Measurements from ENCODE around the gene AOAH. TPM values are rescaled to one million over a fixed set of nuclear protein-coding genes. Genes with fewer than 3 reads are reported as not detected.
"Not testable (repeated sequence)": the region's sequence is repeated elsewhere in the genome, so short reads cannot be mapped to it uniquely, and the experiment has no call there.

Gene AOAH
- polyA plus RNA-seq, 1 donor, result 17.8 TPM

DNA sequence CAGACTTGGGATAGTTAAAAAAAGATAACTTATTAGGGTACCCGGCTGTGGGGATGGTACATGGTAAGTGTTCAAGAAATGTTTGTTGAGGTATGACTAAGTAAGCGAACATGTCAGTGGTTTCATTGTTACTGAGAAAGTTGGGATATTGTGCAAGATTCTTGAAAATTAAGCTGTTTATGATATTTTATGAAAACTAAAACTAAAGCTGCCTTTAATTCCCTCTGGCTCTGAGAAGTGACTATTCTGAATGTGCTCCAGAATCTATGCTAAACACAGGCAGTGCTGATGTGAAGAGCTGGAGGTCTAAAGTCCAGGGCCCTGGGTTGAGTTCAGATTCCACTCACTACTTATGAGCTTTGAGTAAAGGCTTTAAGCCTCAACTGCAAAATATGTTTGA lies 72.9 kb downstream of the AOAH start:
- Histone ChIP-seq H3K4me1 (ENCODE audit: control insufficient read depth, insufficient read depth, low read length) (no peaks in the 10 kb centered on the region), H3K9me3 (ENCODE audit: control insufficient read depth, low read depth, low read length) (no peaks in the 10 kb centered on the region), H3K27me3 (ENCODE audit: control insufficient read depth, insufficient read depth, low read length) (no peaks in the 10 kb centered on the region), H3K27ac (ENCODE audit: low read length) (peak overlapping the region; percentile 53), H3K36me3 (ENCODE audit: control insufficient read depth, insufficient read depth, low read length) (no peaks in the 10 kb centered on the region), H3K4me3 (ENCODE audit: low read length) (no peak overlapping the region)
- DNase-seq, result peak; percentile 43 to 76
- 40% methylated on average over 1 of the region's 2 CpGs for WGBS (ENCODE audit: insufficient coverage, low lambda C conversion rate)

DNA sequence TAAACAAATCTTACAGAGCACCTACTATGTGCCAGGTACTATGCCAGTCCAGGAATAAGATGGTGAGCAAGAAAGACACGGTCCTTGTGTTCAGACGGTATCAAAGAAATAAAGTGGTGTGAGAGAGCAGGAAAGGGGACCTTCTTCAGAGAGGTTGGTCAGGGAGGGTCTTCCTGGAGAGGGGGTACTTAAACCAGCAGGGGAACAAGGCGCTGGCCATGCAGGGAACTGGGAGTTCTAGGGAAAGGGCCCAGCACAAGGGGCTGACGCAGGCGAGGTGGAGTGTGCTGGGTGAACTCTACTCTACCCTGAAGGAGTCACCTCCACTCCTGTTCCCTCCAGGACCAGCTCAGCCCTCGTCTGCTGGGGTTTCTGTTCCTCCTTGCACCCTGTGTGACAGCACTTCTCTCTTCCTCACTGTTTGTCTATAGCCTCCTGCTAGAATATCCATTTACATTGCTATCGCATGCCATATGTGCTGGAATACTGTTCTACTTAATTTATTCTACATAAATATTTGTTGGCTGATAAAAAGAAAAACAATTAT lies 73.5 kb downstream of the AOAH start:
- no peak for DNase-seq
- H3K27me3 ChIP-seq (ENCODE audit: control insufficient read depth, insufficient read depth, low read length), result no peaks in the 10 kb centered on the region
- WGBS (ENCODE audit: insufficient coverage, low lambda C conversion rate), result no CpG with 5 or more reads among the region's 7 CpGs
- no peak overlapping the region for H3K4me3 ChIP-seq (ENCODE audit: low read length)
- peak overlapping the region; percentile 53 for H3K27ac ChIP-seq (ENCODE audit: low read length)
- no peaks in the 10 kb centered on the region for H3K36me3 ChIP-seq (ENCODE audit: control insufficient read depth, insufficient read depth, low read length)
- H3K9me3 ChIP-seq (ENCODE audit: control insufficient read depth, low read depth, low read length), result no peaks in the 10 kb centered on the region
- no peaks in the 10 kb centered on the region for H3K4me1 ChIP-seq (ENCODE audit: control insufficient read depth, insufficient read depth, low read length)

DNA sequence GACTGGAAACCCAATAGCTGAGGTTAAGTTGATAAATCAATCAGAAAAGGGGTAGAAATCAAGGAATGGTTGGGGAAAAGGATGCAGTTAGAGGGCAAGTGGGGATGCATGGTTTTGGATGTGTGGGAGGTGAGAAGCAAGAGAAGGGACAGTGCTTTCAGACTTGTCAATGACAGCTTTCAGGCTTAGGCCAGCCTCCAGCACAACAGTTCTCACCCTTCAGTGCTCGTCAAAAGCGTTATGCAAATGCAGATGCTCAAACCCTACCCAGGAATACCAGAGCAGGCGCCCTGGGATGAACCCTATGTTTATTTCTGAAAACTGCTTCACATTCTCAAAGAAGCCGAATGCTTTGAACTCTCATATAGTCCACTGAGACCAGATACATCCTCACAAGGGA lies 74.0 kb downstream of the AOAH start:
- whole genome bisulfite sequencing (ENCODE audit: insufficient coverage, low lambda C conversion rate), result no CpG with 5 or more reads among the region's 4 CpGs
- no peak overlapping the region for H3K4me3 ChIP-seq (ENCODE audit: low read length)
- DNase-seq, result no peak
- H3K4me1 ChIP-seq (ENCODE audit: control insufficient read depth, insufficient read depth, low read length), result no peaks in the 10 kb centered on the region
- no peaks in the 10 kb centered on the region for H3K36me3 ChIP-seq (ENCODE audit: control insufficient read depth, insufficient read depth, low read length)
- no peaks in the 10 kb centered on the region for H3K27me3 ChIP-seq (ENCODE audit: control insufficient read depth, insufficient read depth, low read length)
- H3K9me3 ChIP-seq (ENCODE audit: control insufficient read depth, low read depth, low read length), result no peaks in the 10 kb centered on the region
- H3K27ac ChIP-seq (ENCODE audit: low read length), result no peak overlapping the region

DNA sequence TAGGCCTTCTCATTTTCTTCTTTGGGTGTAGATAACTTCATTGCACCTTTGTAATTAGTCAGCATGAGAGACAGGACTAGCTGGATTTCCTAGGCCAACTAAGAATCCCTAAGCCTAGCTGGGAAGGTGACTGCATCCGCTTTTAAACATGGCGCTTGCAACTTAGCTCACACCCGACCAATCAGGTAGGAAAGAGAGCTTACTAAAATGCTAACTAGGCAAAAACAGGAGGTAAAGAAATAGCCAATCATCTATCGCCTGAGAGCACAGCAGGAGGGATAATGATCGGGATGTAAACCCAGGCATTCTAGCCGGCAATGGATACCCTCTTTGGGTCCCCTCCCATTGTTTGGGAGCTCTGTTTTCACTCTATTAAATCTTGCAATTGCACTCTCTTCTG lies 75.0 kb downstream of the AOAH start:
- not testable (repeated sequence) for H3K36me3 ChIP-seq (ENCODE audit: control insufficient read depth, insufficient read depth, low read length); DNase-seq; H3K4me1 ChIP-seq (ENCODE audit: control insufficient read depth, insufficient read depth, low read length); H3K4me3 ChIP-seq (ENCODE audit: low read length); H3K9me3 ChIP-seq (ENCODE audit: control insufficient read depth, low read depth, low read length); H3K27ac ChIP-seq (ENCODE audit: low read length); H3K27me3 ChIP-seq (ENCODE audit: control insufficient read depth, insufficient read depth, low read length)
- no CpG with 5 or more reads among the region's 6 CpGs for WGBS (ENCODE audit: insufficient coverage, low lambda C conversion rate)

DNA sequence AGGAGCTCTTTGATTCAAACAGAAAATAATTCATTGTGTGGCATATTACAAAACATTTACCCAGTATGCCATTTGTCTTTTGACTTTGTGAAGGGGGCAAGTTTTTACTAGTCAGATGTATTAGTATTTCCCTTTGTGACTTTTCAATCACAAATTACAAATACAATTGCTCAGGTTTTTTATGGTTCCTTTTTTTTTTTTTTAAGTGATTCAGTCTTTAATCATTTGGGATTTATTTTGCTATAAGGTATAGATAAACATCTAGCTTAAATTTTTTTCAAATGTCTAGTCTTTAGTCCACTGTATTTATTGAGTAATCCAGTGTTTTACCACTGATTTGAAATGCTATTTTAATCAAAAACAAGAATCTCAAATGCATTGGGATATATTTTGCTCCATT lies 75.9 kb downstream of the AOAH start:
- no peaks in the 10 kb centered on the region for H3K27me3 ChIP-seq (ENCODE audit: control insufficient read depth, insufficient read depth, low read length)
- no peaks in the 10 kb centered on the region for H3K36me3 ChIP-seq (ENCODE audit: control insufficient read depth, insufficient read depth, low read length)
- no peak overlapping the region for H3K4me3 ChIP-seq (ENCODE audit: low read length)
- DNase-seq, result no peak
- H3K9me3 ChIP-seq (ENCODE audit: control insufficient read depth, low read depth, low read length), result no peaks in the 10 kb centered on the region
- H3K4me1 ChIP-seq (ENCODE audit: control insufficient read depth, insufficient read depth, low read length), result no peaks in the 10 kb centered on the region
- no peak overlapping the region for H3K27ac ChIP-seq (ENCODE audit: low read length)

DNA sequence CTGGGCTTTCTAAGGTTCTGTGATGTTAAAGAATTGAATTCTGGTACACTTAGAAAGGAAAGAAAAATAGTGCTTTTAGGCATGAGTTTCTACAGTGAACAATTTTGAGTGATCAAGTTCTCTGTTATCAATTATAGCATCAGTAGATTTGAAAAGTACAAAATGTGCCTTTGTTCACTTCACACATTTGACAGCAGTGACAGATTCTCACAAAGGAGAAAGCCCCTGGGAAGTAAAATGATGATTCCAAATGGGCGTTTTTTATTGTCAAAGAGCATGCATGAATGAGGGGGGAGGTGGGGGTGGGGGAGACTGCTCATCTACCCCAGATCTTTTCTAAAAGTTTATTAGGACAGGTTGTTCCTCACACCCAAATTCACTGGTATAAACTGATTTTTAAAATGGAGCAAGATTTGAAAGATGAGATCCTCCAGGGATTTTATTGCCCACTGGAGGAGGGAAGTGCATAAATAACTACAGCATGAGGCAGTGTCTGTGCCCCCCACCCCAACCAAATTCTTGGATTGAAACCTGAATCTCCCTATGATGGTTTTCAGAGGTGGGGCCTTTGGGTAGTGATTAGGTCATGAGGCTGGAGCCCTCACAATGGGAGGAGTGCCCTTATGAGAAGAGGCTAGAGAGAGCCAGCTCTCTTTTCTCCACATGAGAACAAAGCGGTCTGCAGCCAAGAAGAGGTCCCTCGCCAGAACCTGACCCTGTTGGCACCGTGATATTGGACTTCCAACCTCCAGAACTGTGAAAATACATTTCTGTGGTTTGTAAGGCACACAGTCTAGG lies 79.5 kb downstream of the AOAH start:
- Histone ChIP-seq H3K36me3 (ENCODE audit: control insufficient read depth, insufficient read depth, low read length) (no peaks in the 10 kb centered on the region), H3K27ac (ENCODE audit: low read length) (no peak overlapping the region), H3K4me1 (ENCODE audit: control insufficient read depth, insufficient read depth, low read length) (no peaks in the 10 kb centered on the region), H3K4me3 (ENCODE audit: low read length) (no peak overlapping the region), H3K9me3 (ENCODE audit: control insufficient read depth, low read depth, low read length) (no peaks in the 10 kb centered on the region), H3K27me3 (ENCODE audit: control insufficient read depth, insufficient read depth, low read length) (no peaks in the 10 kb centered on the region)
- WGBS (ENCODE audit: insufficient coverage, low lambda C conversion rate), result no CpG with 5 or more reads among the region's 4 CpGs
- no peak for DNase-seq

DNA sequence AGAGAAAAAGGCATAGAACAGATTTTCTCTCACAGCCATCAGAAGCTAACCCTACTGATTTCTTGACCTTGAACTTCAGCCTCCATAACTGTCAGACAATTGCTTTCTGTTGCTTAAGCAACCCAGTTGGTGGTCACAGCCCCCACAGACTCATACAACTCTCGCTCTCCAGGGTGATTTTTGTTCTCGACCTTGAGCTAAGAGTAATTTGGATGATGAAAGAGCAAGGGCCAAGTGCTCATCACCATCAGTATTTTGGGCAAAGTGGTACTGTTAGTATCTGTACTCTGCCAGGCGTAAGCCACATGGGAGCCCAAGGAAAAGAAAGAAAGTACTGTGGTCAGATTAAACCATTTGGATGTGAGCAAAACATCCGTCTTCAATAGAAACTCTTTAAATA lies 81.9 kb downstream of the AOAH start:
- no peaks in the 10 kb centered on the region for H3K4me1 ChIP-seq (ENCODE audit: control insufficient read depth, insufficient read depth, low read length)
- H3K4me3 ChIP-seq (ENCODE audit: low read length), result no peak overlapping the region
- no peaks in the 10 kb centered on the region for H3K27me3 ChIP-seq (ENCODE audit: control insufficient read depth, insufficient read depth, low read length)
- H3K27ac ChIP-seq (ENCODE audit: low read length), result no peak overlapping the region
- 100% methylated on average over 1 of the region's 4 CpGs for WGBS (ENCODE audit: insufficient coverage, low lambda C conversion rate)
- H3K36me3 ChIP-seq (ENCODE audit: control insufficient read depth, insufficient read depth, low read length), result no peaks in the 10 kb centered on the region
- no peaks in the 10 kb centered on the region for H3K9me3 ChIP-seq (ENCODE audit: control insufficient read depth, low read depth, low read length)
- no peak for DNase-seq

GRCh38 chr7:36642010-36642409 lies 82.3 kb downstream of the AOAH start:
- H3K4me1 ChIP-seq (ENCODE audit: control insufficient read depth, insufficient read depth, low read length), result no peaks in the 10 kb centered on the region
- no peaks in the 10 kb centered on the region for H3K27me3 ChIP-seq (ENCODE audit: control insufficient read depth, insufficient read depth, low read length)
- no peaks in the 10 kb centered on the region for H3K36me3 ChIP-seq (ENCODE audit: control insufficient read depth, insufficient read depth, low read length)
- no CpG with 5 or more reads among the region's 3 CpGs for WGBS (ENCODE audit: insufficient coverage, low lambda C conversion rate)
- H3K9me3 ChIP-seq (ENCODE audit: control insufficient read depth, low read depth, low read length), result no peaks in the 10 kb centered on the region
- H3K27ac ChIP-seq (ENCODE audit: low read length), result no peak overlapping the region
- no peak for DNase-seq
- H3K4me3 ChIP-seq (ENCODE audit: low read length), result no peak overlapping the region

GRCh38 chr7:36640682-36641081 lies 83.6 kb downstream of the AOAH start:
- WGBS (ENCODE audit: insufficient coverage, low lambda C conversion rate), result no CpG with 5 or more reads among the region's 4 CpGs
- no peak overlapping the region for H3K4me3 ChIP-seq (ENCODE audit: low read length)
- H3K27ac ChIP-seq (ENCODE audit: low read length), result no peak overlapping the region
- no peak for DNase-seq
- no peaks in the 10 kb centered on the region for H3K9me3 ChIP-seq (ENCODE audit: control insufficient read depth, low read depth, low read length)
- H3K36me3 ChIP-seq (ENCODE audit: control insufficient read depth, insufficient read depth, low read length), result no peaks in the 10 kb centered on the region
- H3K4me1 ChIP-seq (ENCODE audit: control insufficient read depth, insufficient read depth, low read length), result no peaks in the 10 kb centered on the region
- H3K27me3 ChIP-seq (ENCODE audit: control insufficient read depth, insufficient read depth, low read length), result no peaks in the 10 kb centered on the region

DNA sequence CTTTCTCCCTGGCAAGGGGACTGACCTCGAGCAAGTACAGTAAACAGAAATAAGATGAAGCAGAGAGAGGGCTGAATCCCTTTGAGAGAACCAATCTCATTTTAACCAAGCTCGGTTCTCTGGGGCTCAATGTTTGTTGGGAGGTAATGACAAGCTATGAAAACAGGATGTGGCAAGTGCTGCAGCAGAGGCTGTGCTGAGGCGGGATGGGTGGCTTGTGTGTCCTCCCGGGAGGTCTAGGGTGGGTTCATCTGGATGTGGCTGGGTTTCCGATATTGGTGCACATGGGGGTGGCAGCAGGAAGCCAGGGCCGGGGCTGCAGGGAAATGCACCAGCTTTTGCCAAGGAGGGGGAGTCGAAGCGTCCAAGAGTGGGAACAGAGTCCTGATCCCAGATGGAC lies 84.5 kb downstream of the AOAH start:
- H3K9me3 ChIP-seq (ENCODE audit: control insufficient read depth, low read depth, low read length), result no peaks in the 10 kb centered on the region
- H3K27ac ChIP-seq (ENCODE audit: low read length), result no peak overlapping the region
- no peak for DNase-seq
- no peaks in the 10 kb centered on the region for H3K27me3 ChIP-seq (ENCODE audit: control insufficient read depth, insufficient read depth, low read length)
- H3K4me1 ChIP-seq (ENCODE audit: control insufficient read depth, insufficient read depth, low read length), result no peaks in the 10 kb centered on the region
- H3K36me3 ChIP-seq (ENCODE audit: control insufficient read depth, insufficient read depth, low read length), result no peaks in the 10 kb centered on the region
- H3K4me3 ChIP-seq (ENCODE audit: low read length), result no peak overlapping the region
- 80% methylated on average over 1 of the region's 8 CpGs for WGBS (ENCODE audit: insufficient coverage, low lambda C conversion rate)
